Ishikawa (cell line): ENCODE measurements around the gene ANK2.

Experiments used
- CEBPB ChIP-seq: IDR thresholded peaks from 2 replicates; pipeline ENCODE4 v1.6.1; 2012
- CREB1 ChIP-seq: IDR thresholded peaks from 2 replicates; pipeline ENCODE4 v1.6.1; 2012; ENCODE audit warnings: low read depth
- EGR1 ChIP-seq: IDR thresholded peaks from 2 replicates; pipeline ENCODE4 v1.6.1; 2012
- EP300 ChIP-seq: IDR thresholded peaks from 2 replicates; pipeline ENCODE4 v1.6.1; 2012; ENCODE audit warnings: borderline replicate concordance
- FOXM1 ChIP-seq: IDR thresholded peaks from 2 replicates; pipeline ENCODE4 v1.6.1; 2012; ENCODE audit warnings: low read depth, borderline replicate concordance
- MAX ChIP-seq: IDR thresholded peaks from 2 replicates; pipeline ENCODE4 v1.6.1; 2012
- NFIC ChIP-seq: IDR thresholded peaks from 2 replicates; pipeline ENCODE4 v1.6.1; 2012
- RAD21 ChIP-seq: IDR thresholded peaks from 2 replicates; pipeline ENCODE4 v1.6.1; 2012; ENCODE audit warnings: low read depth
- REST ChIP-seq: IDR thresholded peaks from 2 replicates; pipeline ENCODE4 v1.6.1; 2012; ENCODE audit warnings: low read depth, mild to moderate bottlenecking
- TAF1 ChIP-seq: IDR thresholded peaks from 2 replicates; pipeline ENCODE4 v1.6.1; 2012; ENCODE audit warnings: low read depth, mild to moderate bottlenecking
- TCF12 ChIP-seq: IDR thresholded peaks from 2 replicates; pipeline ENCODE4 v1.6.1; 2012; ENCODE audit warnings: low read depth
- TEAD4 ChIP-seq: IDR thresholded peaks from 2 replicates; pipeline ENCODE4 v1.6.1; 2012
- USF1 ChIP-seq: IDR thresholded peaks from 2 replicates; pipeline ENCODE4 v1.6.1; 2012
- YY1 ChIP-seq: IDR thresholded peaks from 2 replicates; pipeline ENCODE4 v1.6.1; 2012; ENCODE audit warnings: low read depth
- ZBTB7A ChIP-seq: IDR thresholded peaks from 2 replicates; pipeline ENCODE4 v1.6.1; 2012; ENCODE audit warnings: low read depth

Gene ANK2

GRCh38 chr4:113116414-113117357 lies 67.2 kb downstream of the ANK2 start:
- TF ChIP-seq REST: no peak
- no peak for TF ChIP-seq FOXM1
- no peak for TF ChIP-seq YY1
- no peak for TF ChIP-seq EGR1
- TF ChIP-seq ZBTB7A: no peak
- no peak for TF ChIP-seq TAF1
- TF ChIP-seq CEBPB: no peak
- TF ChIP-seq EP300: no peak
- TF ChIP-seq TCF12: no peak
- no peak for TF ChIP-seq USF1
- TF ChIP-seq CREB1: no peak
- TF ChIP-seq MAX: no peak

- TF ChIP-seq TAF1 (no peak), FOXM1 (no peak), EGR1 (no peak), USF1 (no peak), EP300 (no peak), TCF12 (no peak), RAD21 (no peak), MAX (no peak), CREB1 (no peak), ZBTB7A (no peak)
These were observed 67.9 kb downstream of the ANK2 start for GRCh38 chr4:113117358-113117702.

GRCh38 chr4:113122066-113122465 lies 72.6 kb downstream of the ANK2 start:
- TF ChIP-seq FOXM1 (no peak), TCF12 (no peak)

GRCh38 chr4:113125418-113125817 lies 76.0 kb downstream of the ANK2 start:
- TF ChIP-seq CREB1 (no peak), ZBTB7A (no peak), MAX (no peak), EGR1 (no peak), NFIC (no peak), TEAD4 (no peak), USF1 (no peak), YY1 (no peak)

- no peak for TF ChIP-seq TEAD4
- TF ChIP-seq YY1: no peak
- TF ChIP-seq CREB1: no peak
These were observed 81.7 kb downstream of the ANK2 start for GRCh38 chr4:113131136-113131535.

GRCh38 chr4:113131621-113132020 lies 82.2 kb downstream of the ANK2 start:
- TF ChIP-seq MAX: no peak
- no peak for TF ChIP-seq EGR1
- no peak for TF ChIP-seq YY1
- TF ChIP-seq CREB1: no peak
- TF ChIP-seq CEBPB: no peak
- no peak for TF ChIP-seq REST
- no peak for TF ChIP-seq TEAD4
- no peak for TF ChIP-seq FOXM1
- no peak for TF ChIP-seq RAD21
- TF ChIP-seq TCF12: no peak
- TF ChIP-seq ZBTB7A: no peak
- TF ChIP-seq TAF1: no peak
- no peak for TF ChIP-seq USF1
- no peak for TF ChIP-seq EP300
- no peak for TF ChIP-seq NFIC
